Ovary (tissue), 9 donors: ENCODE data around the gene PFKL. TPM values are rescaled to one million over a fixed set of nuclear protein-coding genes. Genes with fewer than 3 reads are reported as not detected.

Source experiments
- DNase-seq, 5 donors: peaks; one replicate each; pipeline ENCODE4 v3.0.0-alpha.2; 2019 to 2020
- H3K27ac ChIP-seq, 2 donors: fragments of 200-600 bp; one replicate each; pipeline versions ENCODE4 v1.5.1 to v1.8.0; 2019 to 2022
- H3K27me3 ChIP-seq: fragments of 200-600 bp; one replicate; pipeline ENCODE4 v1.8.0; 2022
- H3K36me3 ChIP-seq: fragments of 200-600 bp; sonication (generic); one replicate; pipeline ENCODE4 v1.5.1; 2019
- H3K4me1 ChIP-seq: one replicate; pipeline ENCODE4 v1.8.1; 2013; ENCODE audit warnings: mild to moderate bottlenecking, moderate library complexity; ENCODE audit not compliant: insufficient read depth
- H3K4me3 ChIP-seq: fragments of 200-600 bp; sonication (generic); one replicate; pipeline ENCODE4 v1.5.1; 2017
- H3K9me3 ChIP-seq, 2 donors: fragments of 200-600 bp in 1 of 2; sonication (generic) in 1 of 2; one replicate each; pipeline versions ENCODE4 v1.5.1 to v1.8.1; 2013 to 2019; ENCODE audit warnings: mild to moderate bottlenecking in 1 of 2, moderate library complexity in 1 of 2
- CTCF ChIP-seq, 3 donors: fragments of 450-650 bp in 2 of 3; fragments of 200-600 bp in 1 of 3; IDR thresholded peaks; one replicate each; pipeline versions ENCODE4 v1.5.1 to v1.8.0; 2016 to 2022; ENCODE audit warnings: antibody characterized with exemption in 3 of 3, mild to moderate bottlenecking in 1 of 3
- EP300 ChIP-seq: sonication (generic); formaldehyde crosslinking; IDR thresholded peaks from one replicate; pipeline ENCODE4 v1.6.1; 2017; ENCODE audit warnings: antibody characterized with exemption
- POLR2A ChIP-seq: fragments of 450-650 bp; IDR thresholded peaks from one replicate; pipeline ENCODE4 v1.6.1; 2017; ENCODE audit warnings: antibody characterized with exemption, mild to moderate bottlenecking, moderate library complexity
- WGBS, 3 donors: extraction: QIAGEN DNeasy Blood & Tissue Kit in 1 of 3; methylation state at CpG; one replicate each; pipeline versions ENCODE4 v1.1.5 to v1.1.7; 2013 to 2017; 5-methylcytosine and 5-hydroxymethylcytosine counted together
- intact Hi-C, 4 donors: fragments of 100-400 bp; cut with DNase I; formaldehyde crosslinking; loops; one replicate each; pipeline versions ENCODE4 v1.11.0 to v1.15.1; 2022 to 2023
- polyA plus RNA-seq, 2 donors: library from polyadenylated mRNA; stranded (reverse); fragments of 200-250 nt in 1 of 2; fragments of 350-450 nt in 1 of 2; fragmentation: Illumina TruSeq in 1 of 2; extraction: RNeasy Lipid Tissue Mini Kit (QIAGEN cat#74804) in 1 of 2; gene quantifications; one replicate each; pipeline ENCODE4 v1.2.3, GENCODE V29; 2013 to 2014
- total RNA-seq, 7 donors: library from RNA; depleted of rRNA in 2 of 7; stranded (reverse); fragments of >200 nt in 2 of 7; fragmentation: NEBNext Ultra II Directional in 3 of 7; extraction: Animal tissue kit (Norgen Biotek cat#: 25700) in 3 of 7; gene quantifications; one replicate each; pipeline versions ENCODE4 v1.1.0 to v1.2.4, GENCODE V29; 2016 to 2023
- donor health status: DM: no; HTN: no; CAD: no; lungs with moderate emphysema.
- donor health status: DM: no; HTN: no; CAD: no.
- donor health status: Bipolar disorder and iron deficiency.
- donor health status: DM: yes; HTN: yes; CAD: no.
- donor health status: DM: no; HTN: no; CAD: no.
- donor health status: DM: yes; HTN: yes; CAD: no.

PFKL gene
- total and polyA plus RNA-seq, 9 donors = 12.6 to 104 (median 81.8) TPM

DNA sequence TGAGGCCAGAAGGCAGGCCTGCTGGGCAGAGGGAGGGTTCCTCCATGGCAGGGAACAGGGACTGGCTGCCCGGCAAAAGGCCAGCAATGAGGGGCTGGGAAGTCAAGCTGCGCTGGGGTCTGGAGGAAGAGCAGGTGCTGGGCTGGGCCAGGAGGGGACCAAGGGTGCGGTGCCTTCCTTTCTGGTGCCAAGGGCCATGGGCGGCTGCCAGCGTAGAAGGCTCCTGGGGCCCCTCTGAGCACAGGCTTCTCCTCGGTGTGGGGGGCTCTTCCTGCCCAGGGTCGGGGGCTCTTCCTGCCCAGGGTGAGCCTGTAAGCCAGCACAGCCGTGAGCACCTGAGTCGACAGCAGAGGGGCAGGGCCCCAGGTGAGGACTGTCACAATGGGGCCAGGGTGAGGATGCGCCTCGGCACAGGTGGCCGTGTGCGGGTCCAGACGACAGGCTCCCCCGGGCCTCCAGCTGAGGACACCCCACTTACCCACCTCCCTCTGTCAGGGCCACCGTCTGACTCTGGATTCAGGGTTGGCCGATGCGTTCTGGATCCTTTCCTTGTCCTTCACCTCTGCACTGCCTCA lies 27.5 kb upstream of the PFKL start:
- intact Hi-C loops = loop anchor here in 1 of 4 donors (10.0 kb wide), 1 partner anchor 1472 kb away; no protein-coding TSS in a partner anchor
- 64 to 80% (median 73%) methylated on average over 18 of the region's 18 CpGs for WGBS, 3 donors
- no peaks in the 10 kb centered on the region for H3K9me3 ChIP-seq
- no peaks in the 10 kb centered on the region for H3K4me1 ChIP-seq
- H3K36me3 ChIP-seq = no peaks in the 10 kb centered on the region
- no peak for TF ChIP-seq EP300
- no peak for TF ChIP-seq CTCF (IDR thresholded peaks at IDR 0.05)
- TF ChIP-seq POLR2A = no peak
- H3K27ac ChIP-seq = no peak overlapping the region
- no peak for DNase-seq
- no peak overlapping the region for H3K4me3 ChIP-seq
- H3K27me3 ChIP-seq = no peaks in the 10 kb centered on the region

- Histone ChIP-seq H3K36me3 (no peaks in the 10 kb centered on the region), H3K27ac (no peak overlapping the region), H3K4me1 (no peaks in the 10 kb centered on the region), H3K4me3 (no peak overlapping the region), H3K27me3 (no peaks in the 10 kb centered on the region), H3K9me3 (no peaks in the 10 kb centered on the region)
- TF ChIP-seq CTCF (IDR thresholded peaks at IDR 0.05) (no peak), EP300 (no peak), POLR2A (no peak)
- WGBS, 3 donors = 75 to 84% (median 77%) methylated on average over 7 of the region's 7 CpGs
- no peak for DNase-seq
- intact Hi-C loops = loop anchor here in 1 of 4 donors (10.0 kb wide), 1 partner anchor 1472 kb away; no protein-coding TSS in a partner anchor
Measured at GRCh38 chr21:44273046-44273445, 26.8 kb upstream of the PFKL start.

GRCh38 chr21:44275041-44275440 lies 24.8 kb upstream of the PFKL start:
- Histone ChIP-seq H3K27me3 (no peaks in the 10 kb centered on the region), H3K9me3 (no peaks in the 10 kb centered on the region), H3K36me3 (no peaks in the 10 kb centered on the region), H3K4me1 (no peaks in the 10 kb centered on the region), H3K27ac (no peak overlapping the region), H3K4me3 (no peak overlapping the region)
- WGBS, 3 donors = 63 to 80% (median 65%) methylated on average over 5 of the region's 5 CpGs
- TF ChIP-seq EP300 = no peak
- no peak for DNase-seq
- intact Hi-C loops = loop anchor here in 1 of 4 donors (10.0 kb wide), 1 partner anchor 1470 kb away; no protein-coding TSS in a partner anchor

- whole genome bisulfite sequencing, 3 donors = 82 to 86% (median 83%) methylated on average over 19 of the region's 19 CpGs
- H3K9me3 ChIP-seq = no peaks in the 10 kb centered on the region
- no peak overlapping the region for H3K4me3 ChIP-seq
- no peaks in the 10 kb centered on the region for H3K27me3 ChIP-seq
- H3K27ac ChIP-seq = no peak overlapping the region
- intact Hi-C loops = loop anchor here in 1 of 4 donors (10.0 kb wide), 1 partner anchor 1465 kb away; no protein-coding TSS in a partner anchor
- H3K4me1 ChIP-seq = no peaks in the 10 kb centered on the region
- TF ChIP-seq POLR2A (no peak), EP300 (no peak), CTCF (IDR thresholded peaks at IDR 0.05) (no peak)
- no peak for DNase-seq
- no peaks in the 10 kb centered on the region for H3K36me3 ChIP-seq
Measured at GRCh38 chr21:44279354-44280260, 20.2 kb upstream of the PFKL start.
